Endothelial cell of umbilical vein (primary cell): ENCODE measurements around the gene ART3. TPM values are rescaled to one million over a fixed set of nuclear protein-coding genes. Genes with fewer than 3 reads are reported as not detected.

Source experiments
- BruUV-seq: library from RNA; stranded (reverse); fragments of 400-500 nt; replicated peaks from 2 replicates; lab custom pipeline; 2021; lab: Mats Ljungman, UMichigan
- CTCF ChIA-PET: fragments of 300-600, 350-600 bp; sonication (Branson Sonifier 250); formaldehyde crosslinking; loops from one replicate; lab custom pipeline; 2021; ENCODE audit warnings: antibody characterized with exemption, inconsistent platforms; lab: Charles Lee
- POLR2A ChIA-PET: fragments of 300-600, 350-600 bp; sonication (Branson Sonifier 250); formaldehyde crosslinking; loops from one replicate; lab custom pipeline; 2021; ENCODE audit warnings: antibody characterized with exemption, inconsistent platforms; lab: Charles Lee
- DNase-seq: peaks from one replicate; pipeline ENCODE4 v3.0.0-alpha.2; 2011; ENCODE audit warnings: low read depth, low spot score
- FAIRE-seq: peaks from 2 replicates; lab custom pipeline; 2011; peaks lifted over from hg19 to GRCh38; lab: Jason Lieb, UNC
- H2AFZ ChIP-seq: 2 replicates; pipeline ENCODE4 v1.6.0; 2012; ENCODE audit warnings: low read depth, low read length, control low read depth, inconsistent platforms
- H3K27ac ChIP-seq: 2 replicates; pipeline ENCODE4 v1.5.1; 2011; ENCODE audit warnings: low read depth, mild to moderate bottlenecking, control low read depth, low read length, moderate library complexity; ENCODE audit not compliant: insufficient read depth
- H3K27me3 ChIP-seq, 2 experiments: 2 replicates each; pipeline versions ENCODE4 v1.6.0 to v1.6.1; 2011; ENCODE audit warnings: low read length in 2 of 2, mixed read lengths in 1 of 2; ENCODE audit not compliant: control insufficient read depth in 2 of 2, insufficient read depth in 2 of 2
- H3K36me3 ChIP-seq, 2 experiments: 2 replicates in 1 of 2; 3 replicates in 1 of 2; pipeline ENCODE4 v1.5.1; 2011; ENCODE audit warnings: low read length in 2 of 2, mild to moderate bottlenecking in 1 of 2, moderate library complexity in 1 of 2; ENCODE audit not compliant: control insufficient read depth in 2 of 2, insufficient read depth in 2 of 2; ENCODE audit errors: extremely low read depth in 1 of 2
- H3K4me1 ChIP-seq: 3 replicates; pipeline ENCODE4 v1.5.1; 2011; ENCODE audit warnings: mild to moderate bottlenecking, low read length; ENCODE audit not compliant: control insufficient read depth, insufficient read depth; ENCODE audit errors: extremely low read depth
- H3K4me2 ChIP-seq: 2 replicates; pipeline ENCODE4 v1.6.1; 2011; ENCODE audit warnings: low read length, control low read depth, mixed read lengths; ENCODE audit not compliant: insufficient read depth
- H3K4me3 ChIP-seq, 3 experiments: fragments of 200-600 bp in 1 of 3; sonication (generic), shearing (Covaris generic) in 1 of 3; replicated peaks in 1 of 3; 2 replicates each; pipeline ENCODE4 v1.5.1; 2011 to 2016; ENCODE audit warnings: control low read depth in 3 of 3, low read length in 3 of 3, mild to moderate bottlenecking in 2 of 3, inconsistent platforms in 1 of 3, low read depth in 1 of 3, moderate library complexity in 1 of 3; ENCODE audit not compliant: insufficient read depth in 1 of 3
- H3K79me2 ChIP-seq: 2 replicates; pipeline ENCODE4 v1.6.0; 2012; ENCODE audit warnings: low read length, inconsistent platforms; ENCODE audit not compliant: control insufficient read depth, insufficient read depth
- H3K9ac ChIP-seq: replicated peaks from 2 replicates; pipeline ENCODE3; 2011; ENCODE audit warnings: low read length, control low read depth; ENCODE audit not compliant: insufficient read depth; ENCODE audit errors: extremely low read depth
- H3K9me1 ChIP-seq: replicated peaks from 3 replicates; pipeline ENCODE4 v1.6.0; 2011; ENCODE audit warnings: mild to moderate bottlenecking, low read length; ENCODE audit not compliant: control insufficient read depth, insufficient read depth; ENCODE audit errors: extremely low read depth
- H3K9me3 ChIP-seq: replicated peaks from 2 replicates; pipeline ENCODE4 v1.5.1; 2012; ENCODE audit warnings: low read length, inconsistent platforms; ENCODE audit not compliant: control insufficient read depth, insufficient read depth
- H4K20me1 ChIP-seq: replicated peaks from 2 replicates; pipeline ENCODE3; 2011; ENCODE audit warnings: mild to moderate bottlenecking, low read length; ENCODE audit not compliant: control insufficient read depth, insufficient read depth; ENCODE audit errors: extremely low read depth
- CTCF ChIP-seq, 2 donors: IDR thresholded peaks; 1 replicate in 1 of 2; 2 replicates in 1 of 2; pipeline ENCODE4 v1.5.1; 2011; ENCODE audit warnings: low read length in 2 of 2, mild to moderate bottlenecking in 2 of 2, moderate library complexity in 2 of 2, control low read depth in 1 of 2, inconsistent platforms in 1 of 2, low read depth in 1 of 2; ENCODE audit not compliant: insufficient read depth in 1 of 2; ENCODE audit errors: extremely low read depth in 1 of 2
- EZH2 ChIP-seq: IDR thresholded peaks from 2 replicates; pipeline ENCODE4 v1.6.1; 2012; ENCODE audit warnings: borderline replicate concordance, low read depth, mild to moderate bottlenecking, moderate library complexity, low read length, inconsistent platforms; ENCODE audit not compliant: severe bottlenecking
- FOS ChIP-seq: IDR thresholded peaks from 2 replicates; pipeline ENCODE4 v1.6.1; 2011; ENCODE audit warnings: mild to moderate bottlenecking, low read length, moderate library complexity, borderline replicate concordance; ENCODE audit not compliant: insufficient read depth
- GATA2 ChIP-seq: IDR thresholded peaks from 2 replicates; pipeline ENCODE4 v1.7.0; 2011; ENCODE audit warnings: low read depth, mild to moderate bottlenecking, moderate library complexity, mixed read lengths, low read length; ENCODE audit not compliant: insufficient read length, insufficient read depth
- JUN ChIP-seq: IDR thresholded peaks from 2 replicates; pipeline ENCODE4 v1.6.1; 2011; ENCODE audit warnings: borderline replicate concordance, low read depth; ENCODE audit not compliant: insufficient read length, insufficient read depth
- MAX ChIP-seq: IDR thresholded peaks from 2 replicates; pipeline ENCODE4 v1.6.1; 2011; ENCODE audit not compliant: insufficient read depth, insufficient read length
- MYC ChIP-seq: IDR thresholded peaks from one replicate; pipeline ENCODE4 v1.6.1; 2011; ENCODE audit warnings: mild to moderate bottlenecking, low read depth, low read length
- POLR2A ChIP-seq: IDR thresholded peaks from 2 replicates; pipeline ENCODE4 v1.6.1; 2012; ENCODE audit warnings: low read depth, mild to moderate bottlenecking, control low read depth, low read length
- POLR2AphosphoS5 ChIP-seq: IDR thresholded peaks from 2 replicates; pipeline ENCODE4 v1.6.1; 2012; ENCODE audit warnings: low read depth, mild to moderate bottlenecking, control low read depth, low read length, moderate library complexity; ENCODE audit not compliant: insufficient read depth
- dilution Hi-C: fragments of 300-500 bp; cut with MboI; formaldehyde crosslinking; loops from one replicate; pipeline ENCODE4 v1.15.0; 2019; ENCODE audit warnings: low sequenced_read_pairs; ENCODE audit not compliant: extremely low pct_ligation_motif_present
- intact Hi-C: fragments of 100-400 bp; cut with micrococcal nuclease; formaldehyde crosslinking; loops from one replicate; pipeline ENCODE4 v1.10.0; 2022
- polyA plus RNA-seq, 4 experiments: library from polyadenylated mRNA; depleted of rRNA in 3 of 4; stranded (reverse) in 3 of 4; unstranded in 1 of 4; fragments of >200 nt; gene quantifications; 2 replicates each; pipeline versions ENCODE4 v1.2.1 to v1.2.3, GENCODE V29; 2011 to 2012; ENCODE audit warnings: missing spikeins in 1 of 4
- total RNA-seq: library from RNA; stranded (reverse); gene quantifications from 2 replicates; pipeline ENCODE4 v1.2.3, GENCODE V29; 2021

Gene ART3
- total and polyA plus RNA-seq, 2 donors (not counting 3 experiments of a cell fraction or from before 2014, with no cell fraction given), result not detected

DNA sequence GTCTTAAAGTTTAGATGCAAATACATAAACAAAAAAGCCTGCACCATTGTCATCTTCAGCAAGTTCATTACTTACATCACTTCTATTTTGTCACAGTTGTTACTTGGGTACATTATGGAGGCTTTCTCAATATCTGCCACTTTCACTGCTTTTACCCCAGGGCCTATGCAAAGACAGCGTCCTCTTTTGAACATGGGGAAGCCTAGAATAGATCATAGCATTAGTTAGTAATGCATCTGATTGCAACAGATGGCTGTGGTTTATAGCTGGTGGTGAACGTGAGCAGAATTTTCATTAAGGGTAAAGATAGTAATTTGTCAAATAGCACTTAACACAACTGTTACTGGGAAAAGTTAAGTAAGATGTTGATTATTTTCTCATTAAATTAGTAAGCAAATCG lies 39.4 kb upstream of the ART3 start:
- TF ChIP-seq JUN (no peak), FOS (no peak), EZH2 (no peak), MAX (no peak), MYC (no peak), POLR2A (no peak), GATA2 (no peak), CTCF (IDR thresholded peaks at IDR 0.05; ENCODE audit: extremely low read depth in 1 of 2, insufficient read depth in 1 of 2, low read depth in 1 of 2, low read length in 2 of 2) (no peak), POLR2AphosphoS5 (no peak)
- H2AFZ ChIP-seq, result no peak overlapping the region
- no peak overlapping the region for H3K4me2 ChIP-seq
- no peak overlapping the region for H3K9ac ChIP-seq
- H3K9me1 ChIP-seq, result no peaks in the 10 kb centered on the region
- no peaks in the 10 kb centered on the region for H3K27me3 ChIP-seq
- no peaks in the 10 kb centered on the region for H3K36me3 ChIP-seq
- no peak overlapping the region for H3K27ac ChIP-seq
- H3K4me1 ChIP-seq, result peaks cover 11% of the 10 kb centered on the region
- CTCF ChIA-PET, result interaction anchor here (0.6 to 2.7 kb wide), 4 partner anchors 19 to 39 kb away, joined by 3 to 33 read pairs (median 6); no protein-coding TSS in a partner anchor
- FAIRE-seq (no peak), DNase-seq (no peak)
- no peaks in the 10 kb centered on the region for H3K9me3 ChIP-seq
- no peak overlapping the region for H3K4me3 ChIP-seq
- no peaks in the 10 kb centered on the region for H4K20me1 ChIP-seq
- intact Hi-C loops, result no loop called here
- BruUV-seq, result no TSS peak
- POLR2A ChIA-PET, result interaction anchor here (1.4 kb wide), 1 partner anchor 39 kb away, joined by 3 read pairs; no protein-coding TSS in a partner anchor
- dilution Hi-C loops, result no loop called here
- no peaks in the 10 kb centered on the region for H3K79me2 ChIP-seq
